Measurements from ENCODE around the gene SLC20A1.
"Not testable (repeated sequence)": the region's sequence is repeated elsewhere in the genome, so short reads cannot be mapped to it uniquely, and the experiment has no call there.

SLC20A1 gene

GRCh38 chr2:112646791-112647689, 1.3 kb downstream of the SLC20A1 start:
- no peak for FAIRE-seq

- no peak for FAIRE-seq
Observed at GRCh38 chr2:112648081-112648480, 2.3 kb downstream of the SLC20A1 start.

GRCh38 chr2:112656679-112657078, 10.9 kb downstream of the SLC20A1 start:
- no peak for FAIRE-seq

GRCh38 chr2:112658301-112658700, 12.6 kb downstream of the SLC20A1 start:
- no peak for FAIRE-seq

- no peak for FAIRE-seq
Observed at GRCh38 chr2:112658839-112659667, 13.3 kb downstream of the SLC20A1 start.

GRCh38 chr2:112660138-112660537, 14.4 kb downstream of the SLC20A1 start:
- no peak for FAIRE-seq

- FAIRE-seq, result no peak
Observed at GRCh38 chr2:112661656-112662305, 16.0 kb downstream of the SLC20A1 start.

- FAIRE-seq, result no peak
Observed at GRCh38 chr2:112662704-112663103, 17.0 kb downstream of the SLC20A1 start.

GRCh38 chr2:112664689-112665088, 18.9 kb downstream of the SLC20A1 start:
- no peak for FAIRE-seq

GRCh38 chr2:112665113-112665780, 19.5 kb downstream of the SLC20A1 start:
- no peak for FAIRE-seq

GRCh38 chr2:112666761-112667122, 21.0 kb downstream of the SLC20A1 start:
- FAIRE-seq, result no peak

- FAIRE-seq, result not testable (repeated sequence)
Observed at GRCh38 chr2:112667540-112667939, 21.8 kb downstream of the SLC20A1 start.

GRCh38 chr2:112669667-112670066, 23.9 kb downstream of the SLC20A1 start:
- FAIRE-seq, result no peak

- no peak for FAIRE-seq
Observed at GRCh38 chr2:112670252-112671022, 24.7 kb downstream of the SLC20A1 start.

- FAIRE-seq, result no peak
Observed at GRCh38 chr2:112671801-112672200, 26.1 kb downstream of the SLC20A1 start.

GRCh38 chr2:112673008-112673407, 27.3 kb downstream of the SLC20A1 start:
- no peak for FAIRE-seq

GRCh38 chr2:112674229-112674628, 28.5 kb downstream of the SLC20A1 start:
- FAIRE-seq, result no peak

- no peak for FAIRE-seq
Observed at GRCh38 chr2:112679484-112679883, 33.7 kb downstream of the SLC20A1 start.

GRCh38 chr2:112680666-112681101, 34.9 kb downstream of the SLC20A1 start:
- FAIRE-seq, result no peak

- no peak for FAIRE-seq
Observed at GRCh38 chr2:112682101-112682500, 36.4 kb downstream of the SLC20A1 start.

GRCh38 chr2:112683550-112684414, 38.0 kb downstream of the SLC20A1 start:
- no peak for FAIRE-seq
